Endothelial cell of umbilical vein (primary cell): Measurements from ENCODE around the gene RNF121. TPM values are rescaled to one million over a fixed set of nuclear protein-coding genes. Genes with fewer than 3 reads are reported as not detected.

Experiments used
- BruUV-seq: library from RNA; stranded (reverse); fragments of 400-500 nt; replicated peaks from 2 replicates; lab custom pipeline; 2021; lab: Mats Ljungman, UMichigan
- CTCF ChIA-PET: fragments of 300-600, 350-600 bp; sonication (Branson Sonifier 250); formaldehyde crosslinking; loops from one replicate; lab custom pipeline; 2021; ENCODE audit warnings: antibody characterized with exemption, inconsistent platforms; lab: Charles Lee
- POLR2A ChIA-PET: fragments of 300-600, 350-600 bp; sonication (Branson Sonifier 250); formaldehyde crosslinking; loops from one replicate; lab custom pipeline; 2021; ENCODE audit warnings: antibody characterized with exemption, inconsistent platforms; lab: Charles Lee
- DNase-seq: peaks from one replicate; pipeline ENCODE4 v3.0.0-alpha.2; 2011; ENCODE audit warnings: low read depth, low spot score
- FAIRE-seq: peaks from 2 replicates; lab custom pipeline; 2011; peaks lifted over from hg19 to GRCh38; lab: Jason Lieb, UNC
- H2AFZ ChIP-seq: 2 replicates; pipeline ENCODE4 v1.6.0; 2012; ENCODE audit warnings: low read depth, low read length, control low read depth, inconsistent platforms
- H3K27ac ChIP-seq: 2 replicates; pipeline ENCODE4 v1.5.1; 2011; ENCODE audit warnings: low read depth, mild to moderate bottlenecking, control low read depth, low read length, moderate library complexity; ENCODE audit not compliant: insufficient read depth
- H3K27me3 ChIP-seq, 2 experiments: 2 replicates each; pipeline versions ENCODE4 v1.6.0 to v1.6.1; 2011; ENCODE audit warnings: low read length in 2 of 2, mixed read lengths in 1 of 2; ENCODE audit not compliant: control insufficient read depth in 2 of 2, insufficient read depth in 2 of 2
- H3K36me3 ChIP-seq, 2 experiments: 2 replicates in 1 of 2; 3 replicates in 1 of 2; pipeline ENCODE4 v1.5.1; 2011; ENCODE audit warnings: low read length in 2 of 2, mild to moderate bottlenecking in 1 of 2, moderate library complexity in 1 of 2; ENCODE audit not compliant: control insufficient read depth in 2 of 2, insufficient read depth in 2 of 2; ENCODE audit errors: extremely low read depth in 1 of 2
- H3K4me1 ChIP-seq: 3 replicates; pipeline ENCODE4 v1.5.1; 2011; ENCODE audit warnings: mild to moderate bottlenecking, low read length; ENCODE audit not compliant: control insufficient read depth, insufficient read depth; ENCODE audit errors: extremely low read depth
- H3K4me2 ChIP-seq: 2 replicates; pipeline ENCODE4 v1.6.1; 2011; ENCODE audit warnings: low read length, control low read depth, mixed read lengths; ENCODE audit not compliant: insufficient read depth
- H3K4me3 ChIP-seq, 3 experiments: fragments of 200-600 bp in 1 of 3; sonication (generic), shearing (Covaris generic) in 1 of 3; replicated peaks in 1 of 3; 2 replicates each; pipeline ENCODE4 v1.5.1; 2011 to 2016; ENCODE audit warnings: control low read depth in 3 of 3, low read length in 3 of 3, mild to moderate bottlenecking in 2 of 3, inconsistent platforms in 1 of 3, low read depth in 1 of 3, moderate library complexity in 1 of 3; ENCODE audit not compliant: insufficient read depth in 1 of 3
- H3K79me2 ChIP-seq: 2 replicates; pipeline ENCODE4 v1.6.0; 2012; ENCODE audit warnings: low read length, inconsistent platforms; ENCODE audit not compliant: control insufficient read depth, insufficient read depth
- H3K9ac ChIP-seq: replicated peaks from 2 replicates; pipeline ENCODE3; 2011; ENCODE audit warnings: low read length, control low read depth; ENCODE audit not compliant: insufficient read depth; ENCODE audit errors: extremely low read depth
- H3K9me1 ChIP-seq: replicated peaks from 3 replicates; pipeline ENCODE4 v1.6.0; 2011; ENCODE audit warnings: mild to moderate bottlenecking, low read length; ENCODE audit not compliant: control insufficient read depth, insufficient read depth; ENCODE audit errors: extremely low read depth
- H3K9me3 ChIP-seq: replicated peaks from 2 replicates; pipeline ENCODE4 v1.5.1; 2012; ENCODE audit warnings: low read length, inconsistent platforms; ENCODE audit not compliant: control insufficient read depth, insufficient read depth
- H4K20me1 ChIP-seq: replicated peaks from 2 replicates; pipeline ENCODE3; 2011; ENCODE audit warnings: mild to moderate bottlenecking, low read length; ENCODE audit not compliant: control insufficient read depth, insufficient read depth; ENCODE audit errors: extremely low read depth
- CTCF ChIP-seq, 2 donors: IDR thresholded peaks; 1 replicate in 1 of 2; 2 replicates in 1 of 2; pipeline ENCODE4 v1.5.1; 2011; ENCODE audit warnings: low read length in 2 of 2, mild to moderate bottlenecking in 2 of 2, moderate library complexity in 2 of 2, control low read depth in 1 of 2, inconsistent platforms in 1 of 2, low read depth in 1 of 2; ENCODE audit not compliant: insufficient read depth in 1 of 2; ENCODE audit errors: extremely low read depth in 1 of 2
- EZH2 ChIP-seq: IDR thresholded peaks from 2 replicates; pipeline ENCODE4 v1.6.1; 2012; ENCODE audit warnings: borderline replicate concordance, low read depth, mild to moderate bottlenecking, moderate library complexity, low read length, inconsistent platforms; ENCODE audit not compliant: severe bottlenecking
- FOS ChIP-seq: IDR thresholded peaks from 2 replicates; pipeline ENCODE4 v1.6.1; 2011; ENCODE audit warnings: mild to moderate bottlenecking, low read length, moderate library complexity, borderline replicate concordance; ENCODE audit not compliant: insufficient read depth
- GATA2 ChIP-seq: IDR thresholded peaks from 2 replicates; pipeline ENCODE4 v1.7.0; 2011; ENCODE audit warnings: low read depth, mild to moderate bottlenecking, moderate library complexity, mixed read lengths, low read length; ENCODE audit not compliant: insufficient read length, insufficient read depth
- JUN ChIP-seq: IDR thresholded peaks from 2 replicates; pipeline ENCODE4 v1.6.1; 2011; ENCODE audit warnings: borderline replicate concordance, low read depth; ENCODE audit not compliant: insufficient read length, insufficient read depth
- MAX ChIP-seq: IDR thresholded peaks from 2 replicates; pipeline ENCODE4 v1.6.1; 2011; ENCODE audit not compliant: insufficient read depth, insufficient read length
- MYC ChIP-seq: IDR thresholded peaks from one replicate; pipeline ENCODE4 v1.6.1; 2011; ENCODE audit warnings: mild to moderate bottlenecking, low read depth, low read length
- POLR2A ChIP-seq: IDR thresholded peaks from 2 replicates; pipeline ENCODE4 v1.6.1; 2012; ENCODE audit warnings: low read depth, mild to moderate bottlenecking, control low read depth, low read length
- POLR2AphosphoS5 ChIP-seq: IDR thresholded peaks from 2 replicates; pipeline ENCODE4 v1.6.1; 2012; ENCODE audit warnings: low read depth, mild to moderate bottlenecking, control low read depth, low read length, moderate library complexity; ENCODE audit not compliant: insufficient read depth
- dilution Hi-C: fragments of 300-500 bp; cut with MboI; formaldehyde crosslinking; loops from one replicate; pipeline ENCODE4 v1.15.0; 2019; ENCODE audit warnings: low sequenced_read_pairs; ENCODE audit not compliant: extremely low pct_ligation_motif_present
- intact Hi-C: fragments of 100-400 bp; cut with micrococcal nuclease; formaldehyde crosslinking; loops from one replicate; pipeline ENCODE4 v1.10.0; 2022
- polyA plus RNA-seq, 4 experiments: library from polyadenylated mRNA; depleted of rRNA in 3 of 4; stranded (reverse) in 3 of 4; unstranded in 1 of 4; fragments of >200 nt; gene quantifications; 2 replicates each; pipeline versions ENCODE4 v1.2.1 to v1.2.3, GENCODE V29; 2011 to 2012; ENCODE audit warnings: missing spikeins in 1 of 4
- total RNA-seq: library from RNA; stranded (reverse); gene quantifications from 2 replicates; pipeline ENCODE4 v1.2.3, GENCODE V29; 2021

Gene RNF121
- total and polyA plus RNA-seq, 2 donors (not counting 3 experiments of a cell fraction or from before 2014, with no cell fraction given), result 61.4 to 99.9 TPM

GRCh38 chr11:71979602-71980001, 50.8 kb downstream of the RNF121 start:
- DNase-seq (no peak), FAIRE-seq (no peak)
- H3K4me2 ChIP-seq, result no peak overlapping the region
- no peaks in the 10 kb centered on the region for H3K9me1 ChIP-seq
- ChIA-PET CTCF (interaction anchor here (0.9 to 3.7 kb wide), 6 partner anchors 9 to 451 kb away, joined by 3 to 38 read pairs (median 10); no protein-coding TSS in a partner anchor), POLR2A (no interaction called here)
- H3K36me3 ChIP-seq, result peaks cover 5 to 22% of the 10 kb centered on the region in 2 experiments
- dilution Hi-C loops (no loop called here), intact Hi-C loops (no loop called here)
- no peak for TF ChIP-seq FOS
- no peak for TF ChIP-seq GATA2
- no peak for TF ChIP-seq CTCF (IDR thresholded peaks at IDR 0.05; ENCODE audit: extremely low read depth in 1 of 2, insufficient read depth in 1 of 2, low read depth in 1 of 2, low read length in 2 of 2)
- TF ChIP-seq JUN, result no peak
- TF ChIP-seq MYC, result no peak
- no peaks in the 10 kb centered on the region for H3K27me3 ChIP-seq
- no peak overlapping the region for H3K4me3 ChIP-seq
- H3K4me1 ChIP-seq, result no peaks in the 10 kb centered on the region
- no peaks in the 10 kb centered on the region for H4K20me1 ChIP-seq
- no peak overlapping the region for H2AFZ ChIP-seq
- no peak overlapping the region for H3K27ac ChIP-seq
- H3K9me3 ChIP-seq, result no peaks in the 10 kb centered on the region
- peaks cover 67% of the 10 kb centered on the region for H3K79me2 ChIP-seq
- no TSS peak for BruUV-seq
- no peak overlapping the region for H3K9ac ChIP-seq

- Histone ChIP-seq H3K27me3 (no peaks in the 10 kb centered on the region), H3K9me3 (no peaks in the 10 kb centered on the region), H3K27ac (no peak overlapping the region), H3K79me2 (peaks cover 40% of the 10 kb centered on the region), H3K36me3 (peaks cover 8 to 14% of the 10 kb centered on the region in 2 experiments), H3K4me1 (no peaks in the 10 kb centered on the region), H2AFZ (no peak overlapping the region), H3K9me1 (no peaks in the 10 kb centered on the region), H4K20me1 (no peaks in the 10 kb centered on the region), H3K4me2 (no peak overlapping the region), H3K4me3 (no peak overlapping the region), H3K9ac (no peak overlapping the region)
- intact Hi-C loops (no loop called here), dilution Hi-C loops (no loop called here)
- BruUV-seq, result no TSS peak
- ChIA-PET CTCF (interaction anchor here (0.6 to 2.1 kb wide), 5 partner anchors 9 to 173 kb away, joined by 3 to 11 read pairs (median 3); no protein-coding TSS in a partner anchor), POLR2A (no interaction called here)
- DNase-seq (no peak), FAIRE-seq (no peak)
- TF ChIP-seq EZH2, result no peak
- no peak for TF ChIP-seq CTCF (IDR thresholded peaks at IDR 0.05; ENCODE audit: extremely low read depth in 1 of 2, insufficient read depth in 1 of 2, low read depth in 1 of 2, low read length in 2 of 2)
- TF ChIP-seq MYC, result no peak
- TF ChIP-seq POLR2AphosphoS5, result no peak
- TF ChIP-seq POLR2A, result no peak
- no peak for TF ChIP-seq FOS
- TF ChIP-seq JUN, result no peak
- no peak for TF ChIP-seq GATA2
- TF ChIP-seq MAX, result no peak
Observed at GRCh38 chr11:71986131-71986530, 57.3 kb downstream of the RNF121 start.
